H7 (cell line): Measurements from ENCODE around the gene ADRA1B. TPM values are rescaled to one million over a fixed set of nuclear protein-coding genes. Genes with fewer than 3 reads are reported as not detected.

ENCODE experiments used
- DNase-seq: peaks from one replicate; pipeline ENCODE4 v3.0.0; 2012
- H3K27me3 ChIP-seq: 2 replicates; pipeline ENCODE4 v1.6.0; 2011; ENCODE audit warnings: mild to moderate bottlenecking, low read length; ENCODE audit not compliant: control insufficient read depth, insufficient read depth
- H3K36me3 ChIP-seq: replicated peaks from 2 replicates; pipeline ENCODE4 v1.5.1; 2011; ENCODE audit warnings: low read length; ENCODE audit not compliant: control insufficient read depth, insufficient read depth
- H3K4me3 ChIP-seq: 2 replicates; pipeline ENCODE4 v1.5.1; 2011; ENCODE audit warnings: low read depth, mild to moderate bottlenecking, control low read depth, low read length, moderate library complexity; ENCODE audit not compliant: insufficient read depth
- total RNA-seq: library from RNA; depleted of rRNA; stranded (reverse); fragments of >200 nt; shearing (Covaris generic); gene quantifications from 2 replicates; pipeline ENCODE4 v1.2.3, GENCODE V29; 2014

The ADRA1B gene
- total RNA-seq, 1 experiment from 2014 or later, result 0.14 TPM

DNA sequence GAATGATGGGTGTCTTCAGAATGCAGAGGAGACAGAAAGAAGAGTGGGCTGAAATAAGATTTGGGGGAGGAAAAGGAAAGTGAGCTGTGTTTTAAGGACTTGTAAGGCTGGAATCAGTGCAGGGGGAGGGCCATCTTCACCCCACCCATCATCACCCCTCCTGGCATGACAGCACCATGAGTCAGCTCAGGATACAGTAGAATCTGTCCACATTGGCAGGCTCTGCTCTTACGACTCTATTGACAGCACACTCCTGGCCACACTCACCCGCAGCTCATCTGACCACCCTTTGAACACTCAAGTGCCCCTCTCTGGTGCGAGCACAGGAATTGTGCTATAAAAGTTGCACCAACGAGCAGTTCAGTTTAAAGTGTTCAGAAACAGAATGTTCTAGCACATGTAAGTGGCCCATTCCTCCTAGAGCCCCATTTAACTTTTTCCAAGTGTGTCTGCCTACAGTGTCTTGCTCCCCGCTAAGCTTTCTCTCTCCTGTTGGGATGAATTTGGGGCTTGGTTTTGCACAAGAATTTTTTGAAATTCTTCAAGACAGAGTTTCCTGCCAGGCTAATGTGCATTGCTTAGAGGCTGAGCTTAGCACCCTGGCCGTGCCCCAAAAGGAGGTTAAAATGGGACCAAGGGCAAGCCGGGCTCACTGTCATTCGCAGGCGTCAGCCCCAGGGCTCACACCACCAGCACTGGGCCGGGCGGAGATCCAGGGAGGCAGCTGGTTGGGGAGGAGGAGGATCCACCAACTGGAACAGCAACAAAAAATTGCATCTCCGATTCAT is 12.0 kb downstream of the ADRA1B start:
- no peaks in the 10 kb centered on the region for H3K27me3 ChIP-seq
- no peaks in the 10 kb centered on the region for H3K36me3 ChIP-seq
- DNase-seq, result no peak
- no peak overlapping the region for H3K4me3 ChIP-seq

DNA sequence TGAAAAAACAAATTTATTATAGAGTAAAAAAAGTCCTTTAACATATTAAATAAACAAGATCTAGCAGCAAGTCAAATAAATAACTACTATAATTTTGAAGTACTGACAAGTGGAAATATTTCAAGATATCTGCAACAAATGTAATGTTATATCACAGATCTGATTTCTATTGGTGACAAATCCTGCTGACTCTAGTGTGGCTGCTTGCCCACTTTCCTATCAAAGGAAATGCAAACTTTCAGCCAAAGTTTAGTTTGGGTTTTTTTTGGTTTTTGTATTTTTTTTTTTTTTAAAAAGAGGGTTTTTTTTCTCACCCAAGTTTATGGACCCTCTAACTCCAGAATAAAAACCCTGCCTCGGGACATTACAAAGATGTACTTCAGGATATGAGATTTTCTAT is 12.9 kb downstream of the ADRA1B start:
- DNase-seq, result no peak
- H3K36me3 ChIP-seq, result no peaks in the 10 kb centered on the region
- H3K27me3 ChIP-seq, result no peaks in the 10 kb centered on the region
- no peak overlapping the region for H3K4me3 ChIP-seq

DNA sequence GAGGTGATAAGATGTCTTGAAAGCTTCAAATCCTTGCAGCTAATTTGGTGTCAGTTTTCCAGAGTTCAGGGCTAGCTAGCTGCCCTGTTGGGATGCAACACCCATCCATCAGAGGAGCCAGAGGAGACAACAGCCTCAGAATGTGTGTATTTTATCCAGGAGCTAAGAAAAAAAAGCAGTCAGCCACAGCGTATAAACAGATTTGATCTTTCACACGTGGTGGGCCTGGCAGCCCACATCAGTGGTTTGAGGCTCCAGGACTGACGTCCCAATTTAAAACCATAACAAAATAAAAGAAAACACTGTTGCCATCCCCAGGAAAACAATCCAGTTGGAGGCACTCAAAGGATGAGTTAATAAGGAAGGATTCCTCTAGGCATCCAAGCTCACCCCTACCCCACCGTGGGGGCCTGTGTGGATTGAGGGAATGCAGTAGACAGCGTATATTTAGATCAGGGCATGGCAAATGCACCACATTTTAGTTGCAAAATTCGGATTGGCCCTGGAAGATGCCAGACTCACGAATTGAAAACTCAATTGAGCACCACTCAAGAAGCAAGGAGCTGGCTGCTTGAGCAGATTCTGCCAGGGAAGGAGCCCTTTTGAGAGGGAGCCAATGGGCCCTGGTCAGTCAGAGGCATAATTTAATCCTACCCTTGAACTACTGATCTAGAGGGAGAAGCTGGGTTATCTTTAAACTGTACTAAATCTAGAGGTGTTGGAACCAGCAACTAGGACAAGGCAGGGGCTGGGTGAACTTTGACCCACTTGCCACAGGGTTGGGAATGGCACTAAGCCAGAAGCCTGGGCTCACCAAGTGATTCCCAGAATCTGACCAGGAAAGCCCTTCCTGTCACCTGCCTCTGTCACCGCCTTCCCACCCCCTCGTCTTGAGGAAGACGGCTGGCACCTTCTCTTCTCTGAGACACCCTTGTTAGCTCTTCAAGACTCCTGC is 17.5 kb downstream of the ADRA1B start:
- no peak for DNase-seq
- H3K27me3 ChIP-seq, result no peaks in the 10 kb centered on the region
- H3K4me3 ChIP-seq, result no peak overlapping the region
- no peaks in the 10 kb centered on the region for H3K36me3 ChIP-seq

DNA sequence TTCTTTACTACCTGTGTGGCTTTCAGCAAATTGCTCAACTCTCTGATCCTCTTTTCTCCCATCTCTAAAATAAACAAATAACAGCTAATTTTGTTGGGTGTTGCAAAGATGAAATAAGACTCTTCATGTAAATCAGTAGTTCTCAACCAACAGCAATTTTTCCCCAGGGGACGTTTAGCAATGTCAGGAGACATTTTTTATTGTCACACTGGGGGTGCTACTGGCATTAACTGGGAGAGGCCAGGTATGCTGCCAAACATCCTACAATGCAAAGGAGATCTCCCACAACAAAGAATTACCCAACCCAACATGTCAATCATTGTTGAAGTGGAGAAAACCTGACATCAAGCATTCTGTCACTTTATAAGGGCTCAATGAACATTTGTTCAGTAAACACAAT is 19.7 kb downstream of the ADRA1B start:
- Histone ChIP-seq H3K36me3 (no peaks in the 10 kb centered on the region), H3K4me3 (no peak overlapping the region)
- no peak for DNase-seq

DNA sequence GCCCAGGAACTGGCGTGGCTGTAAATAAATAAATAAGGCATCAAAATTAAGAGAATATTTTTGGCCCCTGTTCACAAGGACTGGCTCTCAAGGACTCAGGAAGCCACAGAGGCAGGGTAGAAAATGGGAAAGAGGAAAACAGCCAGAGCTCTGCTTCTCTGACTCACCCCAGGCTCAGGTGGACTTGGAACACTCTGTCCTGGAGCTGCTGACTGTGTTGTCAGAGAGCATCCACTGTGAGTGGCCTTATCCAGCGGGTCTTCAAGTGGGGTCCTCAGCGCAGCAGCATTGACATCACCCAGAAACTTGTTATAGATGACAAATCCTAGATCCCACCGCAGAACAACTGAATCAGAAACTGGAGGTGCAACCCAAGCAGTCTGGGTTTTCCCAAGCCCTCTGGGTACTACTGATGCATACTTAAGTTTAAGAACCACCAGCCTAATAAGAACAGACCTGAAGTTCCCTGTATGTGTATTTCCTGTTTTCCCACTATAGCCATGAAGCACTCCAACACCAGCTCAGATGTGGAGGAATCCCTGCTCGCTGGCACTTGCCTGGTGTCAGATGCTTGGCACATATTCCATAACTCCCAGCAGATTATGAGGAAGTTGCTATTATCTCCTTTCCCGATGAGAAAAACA is 20.5 kb downstream of the ADRA1B start:
- no peak overlapping the region for H3K4me3 ChIP-seq
- no peaks in the 10 kb centered on the region for H3K36me3 ChIP-seq
- no peak for DNase-seq

More for the DNA sequence above, 19.7 kb downstream of the ADRA1B start:
- no peaks in the 10 kb centered on the region for H3K27me3 ChIP-seq

DNA sequence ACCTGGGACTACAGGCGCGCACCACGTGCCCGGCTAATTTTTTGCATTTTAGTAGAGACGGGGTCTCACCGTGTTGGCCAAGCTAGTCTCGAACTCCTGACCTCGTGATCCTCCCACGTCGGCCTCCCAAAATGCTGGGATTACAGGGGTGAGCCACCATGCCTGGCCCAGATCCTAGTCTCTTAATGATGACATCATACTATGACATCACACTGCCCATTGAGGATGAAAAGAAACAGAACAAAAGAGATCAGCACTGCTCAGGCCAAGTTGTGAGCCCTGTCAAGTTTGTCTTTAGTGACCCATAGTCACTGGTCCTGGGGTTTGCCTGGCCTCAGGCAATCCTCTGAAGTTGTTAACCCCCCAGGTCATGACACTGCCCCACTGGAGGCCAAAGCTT is 21.3 kb downstream of the ADRA1B start:
- Histone ChIP-seq H3K36me3 (no peaks in the 10 kb centered on the region), H3K4me3 (no peak overlapping the region), H3K27me3 (no peaks in the 10 kb centered on the region)
- no peak for DNase-seq

More for the DNA sequence above, 20.5 kb downstream of the ADRA1B start:
- H3K27me3 ChIP-seq, result no peaks in the 10 kb centered on the region

DNA sequence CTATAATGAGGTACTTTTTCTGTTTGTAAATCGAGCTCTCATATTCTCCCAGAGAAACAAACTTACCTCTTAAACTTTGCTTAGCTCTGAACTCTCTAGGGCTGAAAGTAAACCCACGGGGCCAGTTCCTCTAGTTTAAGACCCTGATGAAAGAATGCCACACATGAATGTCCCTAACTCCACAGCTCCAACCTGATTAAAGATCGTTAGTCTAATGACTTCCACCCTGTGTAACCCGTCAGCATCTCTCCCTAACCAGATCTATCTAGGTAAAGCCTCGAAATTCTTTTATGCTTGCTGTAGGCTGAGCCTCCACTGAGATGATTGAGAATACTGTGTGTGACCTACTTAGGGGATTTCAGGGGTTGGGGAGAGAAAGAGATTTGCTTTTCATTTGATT is 27.0 kb downstream of the ADRA1B start:
- Histone ChIP-seq H3K36me3 (no peaks in the 10 kb centered on the region), H3K27me3 (no peaks in the 10 kb centered on the region), H3K4me3 (no peak overlapping the region)
- no peak for DNase-seq

DNA sequence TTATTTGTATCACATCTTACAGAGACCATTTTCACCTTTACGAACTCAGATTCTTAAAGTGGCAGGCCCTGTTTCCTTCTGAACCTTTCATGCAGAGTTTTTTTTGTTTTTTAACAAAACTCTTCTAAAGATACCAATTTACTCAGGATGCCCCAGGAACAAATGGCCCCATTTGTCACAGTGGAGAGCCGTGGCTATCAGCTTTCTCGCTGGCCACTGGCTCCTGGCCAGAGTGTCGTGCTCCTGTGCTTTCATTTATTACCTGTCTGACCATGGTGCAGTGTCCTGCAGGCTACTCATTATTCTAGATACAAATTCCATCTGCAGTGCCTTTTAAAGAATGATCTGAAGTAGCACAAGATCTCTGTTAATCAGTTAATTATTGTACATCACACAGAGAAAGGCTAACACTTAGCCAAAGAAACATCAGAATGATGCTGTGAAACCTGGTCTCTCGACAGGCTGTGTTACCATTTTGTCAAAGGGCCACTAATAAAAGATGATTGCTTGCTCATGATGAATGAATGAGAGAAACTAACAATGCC is 27.8 kb downstream of the ADRA1B start:
- DNase-seq, result no peak
- H3K27me3 ChIP-seq, result no peaks in the 10 kb centered on the region
- H3K4me3 ChIP-seq, result no peak overlapping the region
- H3K36me3 ChIP-seq, result no peaks in the 10 kb centered on the region

DNA sequence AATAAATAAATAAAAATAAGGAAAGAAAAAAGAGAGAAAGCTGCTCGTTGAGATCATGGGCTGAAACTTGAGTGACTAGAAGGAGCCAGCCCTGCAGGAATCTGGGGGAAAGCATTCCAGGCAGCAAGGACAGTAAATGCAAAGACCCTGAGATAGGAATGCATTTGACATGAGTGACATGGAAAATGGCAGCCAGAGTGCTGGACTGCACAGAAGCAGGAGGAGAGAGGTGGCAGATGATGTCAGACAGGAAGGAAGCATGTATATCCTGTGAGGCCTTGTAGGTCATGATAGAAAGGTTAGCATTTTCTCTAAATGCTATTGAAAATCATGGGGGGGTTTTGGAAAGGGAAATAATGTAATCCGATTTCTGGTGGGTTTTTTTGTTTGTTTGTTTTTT is 29.1 kb downstream of the ADRA1B start:
- DNase-seq, result no peak
- no peak overlapping the region for H3K4me3 ChIP-seq
- H3K27me3 ChIP-seq, result no peaks in the 10 kb centered on the region
- no peaks in the 10 kb centered on the region for H3K36me3 ChIP-seq

DNA sequence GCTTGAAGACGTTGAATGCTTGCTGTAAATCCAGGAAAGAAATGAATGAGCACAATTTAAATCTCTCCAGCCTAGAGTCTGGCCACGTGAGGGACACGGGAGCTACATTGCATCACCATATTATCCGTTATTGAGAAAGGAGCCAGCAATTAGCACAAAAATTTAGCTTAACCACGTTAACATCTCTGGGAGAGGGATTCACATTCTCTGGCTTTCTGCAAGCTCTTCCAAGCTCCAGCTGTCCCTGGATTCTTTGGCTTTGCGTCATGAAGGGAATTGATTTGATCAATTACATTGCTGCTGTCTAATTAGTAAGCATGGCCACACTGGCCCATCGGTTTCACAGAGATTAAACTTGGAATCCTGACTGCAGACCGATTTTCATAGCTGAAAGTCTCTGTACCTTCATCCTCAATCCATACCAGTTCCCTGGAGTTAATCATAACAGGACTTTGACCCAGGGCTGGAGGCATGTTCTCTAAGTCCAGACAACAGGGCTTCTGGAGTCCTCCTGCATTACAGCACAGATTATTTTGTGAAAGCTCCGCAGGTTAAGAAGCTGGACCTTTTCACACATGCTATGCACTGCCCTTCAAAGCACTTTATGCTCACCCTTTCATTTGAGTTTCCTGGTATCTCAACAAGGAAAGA is 31.6 kb downstream of the ADRA1B start:
- Histone ChIP-seq H3K27me3 (no peaks in the 10 kb centered on the region), H3K36me3 (no peaks in the 10 kb centered on the region), H3K4me3 (no peak overlapping the region)
- no peak for DNase-seq

DNA sequence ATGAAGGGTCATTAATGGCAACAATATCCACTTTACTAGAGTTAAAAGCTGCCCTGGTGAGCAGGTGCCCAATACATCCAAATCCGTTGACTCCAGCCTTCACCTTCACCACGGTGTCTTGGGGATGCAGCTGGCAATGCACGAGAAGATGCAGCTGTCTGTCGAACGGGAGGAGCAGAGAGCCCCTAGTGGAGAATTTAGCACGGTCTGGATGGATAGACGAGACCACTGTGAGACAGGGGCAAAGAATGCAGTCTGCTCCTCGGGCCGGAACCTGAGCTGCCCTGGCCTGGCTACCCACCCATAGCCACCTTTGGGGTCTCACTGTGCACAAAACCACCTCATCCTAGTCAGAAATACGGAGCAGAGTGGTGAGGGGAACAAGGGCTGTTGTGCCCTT is 35.1 kb downstream of the ADRA1B start:
- no peaks in the 10 kb centered on the region for H3K27me3 ChIP-seq
- DNase-seq, result peak; percentile 67
- H3K4me3 ChIP-seq, result no peak overlapping the region
- H3K36me3 ChIP-seq, result no peaks in the 10 kb centered on the region

DNA sequence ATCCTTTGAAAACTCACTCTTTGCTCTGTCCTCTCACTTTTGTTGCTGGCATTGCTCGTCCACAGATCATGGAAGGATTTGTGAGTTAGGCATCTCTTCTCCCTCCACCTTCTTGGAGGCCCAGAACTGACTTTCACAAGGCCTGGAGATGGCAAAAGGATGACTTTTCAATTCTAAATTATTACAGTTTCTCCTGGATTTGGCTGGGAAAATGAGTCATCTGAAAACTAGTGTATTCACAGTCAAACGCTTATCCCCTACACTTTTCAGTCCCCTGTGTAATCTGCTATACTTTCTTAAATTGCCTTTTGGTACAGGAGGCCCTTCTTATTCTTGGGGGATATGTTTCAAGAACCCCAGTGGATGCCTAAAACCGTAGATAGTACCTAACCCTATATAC is 35.6 kb downstream of the ADRA1B start:
- H3K36me3 ChIP-seq, result no peaks in the 10 kb centered on the region
- H3K4me3 ChIP-seq, result no peak overlapping the region
- H3K27me3 ChIP-seq, result no peaks in the 10 kb centered on the region
- no peak for DNase-seq

DNA sequence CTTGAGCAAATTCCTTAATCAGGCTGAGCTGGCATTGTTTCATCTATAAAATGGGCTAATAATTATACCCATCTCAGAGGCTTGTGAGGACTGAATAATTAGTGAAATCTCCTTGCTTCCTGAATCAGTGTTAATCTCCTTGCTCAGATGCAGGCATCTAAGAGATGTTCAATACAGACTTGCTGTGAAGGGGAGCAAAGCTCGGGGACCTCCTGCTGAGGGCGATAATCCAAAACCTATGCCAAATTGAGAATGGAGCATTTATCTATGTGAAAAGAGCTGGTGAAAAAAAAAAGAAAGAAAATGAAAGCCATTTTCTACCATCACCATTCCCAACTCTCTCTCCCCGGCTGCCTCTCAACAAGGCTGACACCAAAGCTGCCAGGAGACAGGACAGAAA is 37.3 kb downstream of the ADRA1B start:
- Histone ChIP-seq H3K4me3 (no peak overlapping the region), H3K27me3 (no peaks in the 10 kb centered on the region), H3K36me3 (no peaks in the 10 kb centered on the region)
- no peak for DNase-seq

DNA sequence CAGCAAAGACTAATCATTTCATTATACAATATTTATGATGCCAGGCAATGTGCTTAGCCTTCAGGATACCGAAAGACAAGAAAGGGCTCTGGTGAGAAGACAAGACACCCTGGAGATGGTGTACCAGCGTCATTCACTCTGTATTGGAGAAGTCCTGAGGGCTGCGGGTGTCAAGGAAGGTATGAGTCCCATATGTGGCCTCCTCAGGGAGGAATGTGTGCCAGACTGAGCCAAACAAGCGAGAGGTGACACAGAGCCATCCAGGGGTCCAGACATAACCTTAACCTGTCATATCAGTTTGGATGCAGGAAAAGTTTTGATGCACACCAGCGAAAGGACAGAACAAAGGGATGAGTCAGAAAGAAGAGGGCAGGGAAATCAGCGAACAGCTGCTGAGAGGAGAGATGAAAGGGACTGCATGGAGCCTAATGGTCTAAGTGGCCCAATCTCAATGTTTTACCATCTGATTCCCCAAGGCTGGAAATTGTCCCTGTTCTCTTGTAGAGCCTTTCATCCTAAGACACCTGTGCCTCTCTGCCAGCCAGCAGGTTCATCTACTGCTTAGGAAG is 38.9 kb downstream of the ADRA1B start:
- no peaks in the 10 kb centered on the region for H3K27me3 ChIP-seq

More for the DNA sequence above, 38.9 kb downstream of the ADRA1B start:
- Histone ChIP-seq H3K4me3 (no peak overlapping the region), H3K36me3 (no peaks in the 10 kb centered on the region)
- DNase-seq, result no peak
